CMK (cell line): ENCODE measurements around the gene SPAST.
"Not testable (repeated sequence)": the region's sequence is repeated elsewhere in the genome, so short reads cannot be mapped to it uniquely, and the experiment has no call there.

Experiments
- DNase-seq: peaks from one replicate; pipeline ENCODE4 v3.0.0-alpha.2; 2010; ENCODE audit warnings: low read depth

The SPAST gene

GRCh38 chr2:32063310-32064020 lies at the start of gene SPAST:
TSS of gene SPAST (plus strand) at chr2:32063556. CDS start at chr2:32063832, 276 bp downstream.
- peak; percentile 98 for DNase-seq

- DNase-seq = not testable (repeated sequence)
Observed at GRCh38 chr2:32018789-32019482, 44.4 kb upstream of the SPAST start.

GRCh38 chr2:32034198-32034887 lies 29.0 kb upstream of the SPAST start:
- not testable (repeated sequence) for DNase-seq

- DNase-seq = peak; percentile 92
Observed at GRCh38 chr2:32039447-32040219, 23.7 kb upstream of the SPAST start, which contains the start of gene DPY30. TSS of gene DPY30 (minus strand) at chr2:32039805. CDS start at chr2:32039456, 349 bp downstream.

GRCh38 chr2:32043561-32043960 lies 19.8 kb upstream of the SPAST start:
- DNase-seq = no peak

GRCh38 chr2:32051836-32052439 lies 11.4 kb upstream of the SPAST start:
- DNase-seq = no peak

- not testable (repeated sequence) for DNase-seq
Observed at GRCh38 chr2:32054583-32054982, 8.8 kb upstream of the SPAST start.

- DNase-seq = no peak
Observed at GRCh38 chr2:32058130-32058529, 5.2 kb upstream of the SPAST start.

GRCh38 chr2:32060266-32060665 lies 3.1 kb upstream of the SPAST start:
- DNase-seq = no peak

- DNase-seq = no peak
Observed at GRCh38 chr2:32061430-32061829, 1.9 kb upstream of the SPAST start.

GRCh38 chr2:32061973-32062861 lies 1.1 kb upstream of the SPAST start:
- DNase-seq = peak; percentile 52

GRCh38 chr2:32064021-32064601 lies 755 bp downstream of the SPAST start:
- no peak for DNase-seq

- no peak for DNase-seq
Observed at GRCh38 chr2:32064713-32065112, 1.4 kb downstream of the SPAST start.

- DNase-seq = no peak
Observed at GRCh38 chr2:32067549-32067948, 4.2 kb downstream of the SPAST start.

- DNase-seq = no peak
Observed at GRCh38 chr2:32074134-32074506, 10.8 kb downstream of the SPAST start.

GRCh38 chr2:32095671-32096070 lies 32.3 kb downstream of the SPAST start:
- no peak for DNase-seq

- no peak for DNase-seq
Observed at GRCh38 chr2:32108111-32108510, 44.8 kb downstream of the SPAST start.

GRCh38 chr2:32118055-32118454 lies 54.7 kb downstream of the SPAST start:
- no peak for DNase-seq

GRCh38 chr2:32119161-32119560 lies 55.8 kb downstream of the SPAST start:
- no peak for DNase-seq

GRCh38 chr2:32124660-32125059 lies 61.3 kb downstream of the SPAST start:
- DNase-seq = no peak
